Panc1 (cell line): ENCODE data around the gene OAS2. TPM values are rescaled to one million over a fixed set of nuclear protein-coding genes. Genes with fewer than 3 reads are reported as not detected.
A peak's percentile ranks its signal among the peaks of the same experiment; 100 is the strongest.

Source experiments
- ATAC-seq: fragments of 200-7000 bp; cut with Tn5 transposase; 2 replicates; pipeline ENCODE4 v1.9.1; 2020; ENCODE audit warnings: mild to moderate bottlenecking, moderate library complexity
- BruUV-seq: library from RNA; stranded (reverse); fragments of 400-500 nt; replicated peaks from 2 replicates; lab custom pipeline; 2021; lab: Mats Ljungman, UMichigan
- CTCF ChIA-PET: fragments of 300-600 bp; sonication (Branson Sonifier 250); formaldehyde crosslinking; loops from one replicate; lab custom pipeline; 2022; ENCODE audit warnings: antibody characterized with exemption; lab: Charles Lee
- POLR2A ChIA-PET: fragments of 300-600 bp; sonication (Branson Sonifier 250); formaldehyde crosslinking; loops from one replicate; lab custom pipeline; 2022; ENCODE audit warnings: antibody characterized with exemption; lab: Charles Lee
- DNase-seq: peaks from one replicate; pipeline ENCODE4 v3.0.0-alpha.2; 2010; ENCODE audit warnings: low read depth, low spot score
- H3K27ac ChIP-seq: 2 replicates; pipeline ENCODE4 v1.5.1; 2011; ENCODE audit warnings: mild to moderate bottlenecking, low read length, inconsistent platforms
- H3K27me3 ChIP-seq: fragments of 200-500 bp; sonication (Bioruptor generic); 2 replicates; pipeline ENCODE4 v1.6.0; 2014; ENCODE audit warnings: low read length, inconsistent platforms; ENCODE audit not compliant: control insufficient read depth, insufficient read depth
- H3K36me3 ChIP-seq: fragments of 200-500 bp; sonication (Bioruptor generic); 2 replicates; pipeline ENCODE4 v1.5.1; 2014; ENCODE audit warnings: inconsistent platforms, mild to moderate bottlenecking, low read length, moderate library complexity; ENCODE audit not compliant: control insufficient read depth, insufficient read depth
- H3K4me1 ChIP-seq: 2 replicates; pipeline ENCODE4 v1.5.1; 2011; ENCODE audit warnings: inconsistent platforms, mild to moderate bottlenecking, low read length, moderate library complexity; ENCODE audit not compliant: control insufficient read depth, insufficient read depth
- H3K4me3 ChIP-seq, 2 experiments: 2 replicates each; pipeline ENCODE4 v1.5.1; 2011 to 2012; ENCODE audit warnings: low read depth in 2 of 2, low read length in 2 of 2, mild to moderate bottlenecking in 2 of 2, inconsistent platforms in 1 of 2, moderate library complexity in 1 of 2
- H3K9me3 ChIP-seq: fragments of 200-500 bp; sonication (Bioruptor generic); 2 replicates; pipeline ENCODE4 v1.5.1; 2014; ENCODE audit warnings: low read depth, mild to moderate bottlenecking, inconsistent platforms, low read length, moderate library complexity; ENCODE audit not compliant: control insufficient read depth, insufficient read depth
- CTCF ChIP-seq: fragments of 450-650 bp; IDR thresholded peaks from 2 replicates; pipeline ENCODE4 v1.5.1; 2017; ENCODE audit warnings: mild to moderate bottlenecking
- POLR2AphosphoS5 ChIP-seq: IDR thresholded peaks from 2 replicates; pipeline ENCODE4 v1.6.1; 2012; ENCODE audit warnings: mild to moderate bottlenecking, low read depth, low read length, moderate library complexity
- REST ChIP-seq, 2 experiments: IDR thresholded peaks; 2 replicates each; pipeline ENCODE4 v1.6.1; 2011 to 2012; ENCODE audit warnings: low read depth in 2 of 2, control low read depth in 1 of 2, low read length in 1 of 2, mild to moderate bottlenecking in 1 of 2, moderate library complexity in 1 of 2; ENCODE audit not compliant: insufficient read depth in 1 of 2
- SIN3A ChIP-seq: IDR thresholded peaks from 2 replicates; pipeline ENCODE4 v1.6.1; 2012; ENCODE audit warnings: low read depth, mild to moderate bottlenecking, low read length, moderate library complexity, borderline replicate concordance; ENCODE audit not compliant: insufficient read depth
- TCF7L2 ChIP-seq: IDR thresholded peaks from 2 replicates; pipeline ENCODE4 v1.6.1; 2011; ENCODE audit warnings: mild to moderate bottlenecking, low read depth, low read length, inconsistent platforms
- in situ Hi-C: cut with HindIII; loops from 2 replicates; pipeline ENCODE4 v1.10.0; 2016; ENCODE audit warnings: low sequenced_read_pairs, low pct_unique_long_range_greater_than_20kb
- intact Hi-C: fragments of 100-400 bp; cut with micrococcal nuclease; formaldehyde crosslinking; loops from one replicate; pipeline ENCODE4 v1.10.0; 2022; ENCODE audit not compliant: unreplicated experiment
- total RNA-seq: library from RNA; stranded (reverse); gene quantifications from one replicate; pipeline ENCODE4 v1.2.1, GENCODE V29; 2021; ENCODE audit not compliant: unreplicated experiment

OAS2 gene
- total RNA-seq, 1 experiment from 2014 or later = 2.7 TPM

- POLR2A ChIA-PET = no interaction called here
- Histone ChIP-seq H3K9me3 (no peaks in the 10 kb centered on the region), H3K27me3 (no peaks in the 10 kb centered on the region), H3K4me3 (no peak overlapping the region), H3K4me1 (0 out of 2 replicates have a peak, but pooled peaks cover 4% of the 10 kb centered on the region), H3K27ac (no peak overlapping the region), H3K36me3 (no peaks in the 10 kb centered on the region)
- TF ChIP-seq CTCF (no peak), SIN3A (no peak), REST (IDR thresholded peaks at IDR 0.05; ENCODE audit: insufficient read depth in 1 of 2, low read depth in 2 of 2, low read length in 1 of 2) (no peak), POLR2AphosphoS5 (no peak)
- in situ Hi-C loops (no loop called here), intact Hi-C loops (no loop called here)
- DNase-seq = no peak
- CTCF ChIA-PET = no interaction called here
- BruUV-seq = no TSS peak
- peak; percentile 54 for ATAC-seq
Observed at GRCh38 chr12:112932485-112933128, 45.7 kb upstream of the OAS2 start.

- ChIA-PET POLR2A (no interaction called here), CTCF (no interaction called here)
- DNase-seq (no peak), ATAC-seq (no peak)
- no peak overlapping the region for H3K27ac ChIP-seq
- no peak overlapping the region for H3K4me3 ChIP-seq
- intact Hi-C loops (no loop called here), in situ Hi-C loops (no loop called here)
- H3K4me1 ChIP-seq = 0 out of 2 replicates have a peak, but pooled peaks cover 4% of the 10 kb centered on the region
- H3K27me3 ChIP-seq = no peaks in the 10 kb centered on the region
- H3K36me3 ChIP-seq = no peaks in the 10 kb centered on the region
- no TSS peak for BruUV-seq
- H3K9me3 ChIP-seq = no peaks in the 10 kb centered on the region
- TF ChIP-seq POLR2AphosphoS5 (no peak), SIN3A (no peak), TCF7L2 (no peak), CTCF (no peak), REST (IDR thresholded peaks at IDR 0.05; ENCODE audit: insufficient read depth in 1 of 2, low read depth in 2 of 2, low read length in 1 of 2) (no peak)
Observed at GRCh38 chr12:112933129-112933505, 45.2 kb upstream of the OAS2 start.
